ENCODE results near the gene CSNK1D.

DNA sequence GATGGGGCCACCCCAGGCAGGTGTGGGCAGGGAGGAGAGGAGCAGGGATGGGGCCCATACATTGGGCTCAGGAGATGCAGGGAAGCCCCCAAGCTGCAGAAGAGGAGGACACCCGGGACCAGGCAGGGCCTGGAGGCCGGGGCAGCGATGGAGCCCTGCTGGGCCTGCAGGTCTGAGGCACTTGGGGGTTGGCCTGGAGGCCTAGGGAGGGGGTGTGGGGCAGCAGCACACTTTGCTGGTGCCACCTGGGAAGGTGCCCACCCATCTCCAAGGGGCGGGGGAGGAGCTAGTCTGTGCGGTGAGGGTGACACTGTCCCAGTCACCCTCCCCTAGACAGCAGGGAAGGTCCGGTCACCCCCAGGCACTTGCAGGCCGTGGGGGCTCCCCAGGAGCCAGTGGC lies 54.4 kb downstream of the CSNK1D start:
- TF ChIP-seq, protein P1, sequence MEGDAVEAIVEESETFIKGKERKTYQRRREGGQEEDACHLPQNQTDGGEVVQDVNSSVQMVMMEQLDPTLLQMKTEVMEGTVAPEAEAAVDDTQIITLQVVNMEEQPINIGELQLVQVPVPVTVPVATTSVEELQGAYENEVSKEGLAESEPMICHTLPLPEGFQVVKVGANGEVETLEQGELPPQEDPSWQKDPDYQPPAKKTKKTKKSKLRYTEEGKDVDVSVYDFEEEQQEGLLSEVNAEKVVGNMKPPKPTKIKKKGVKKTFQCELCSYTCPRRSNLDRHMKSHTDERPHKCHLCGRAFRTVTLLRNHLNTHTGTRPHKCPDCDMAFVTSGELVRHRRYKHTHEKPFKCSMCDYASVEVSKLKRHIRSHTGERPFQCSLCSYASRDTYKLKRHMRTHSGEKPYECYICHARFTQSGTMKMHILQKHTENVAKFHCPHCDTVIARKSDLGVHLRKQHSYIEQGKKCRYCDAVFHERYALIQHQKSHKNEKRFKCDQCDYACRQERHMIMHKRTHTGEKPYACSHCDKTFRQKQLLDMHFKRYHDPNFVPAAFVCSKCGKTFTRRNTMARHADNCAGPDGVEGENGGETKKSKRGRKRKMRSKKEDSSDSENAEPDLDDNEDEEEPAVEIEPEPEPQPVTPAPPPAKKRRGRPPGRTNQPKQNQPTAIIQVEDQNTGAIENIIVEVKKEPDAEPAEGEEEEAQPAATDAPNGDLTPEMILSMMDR (IDR thresholded peaks at IDR 0.05; ENCODE audit: low read depth, low read length) = no peak
- no peak for TF ChIP-seq EZH2phosphoT487 (IDR thresholded peaks at IDR 0.05; ENCODE audit: low read depth)
